ENCODE results near the gene CHCHD6.

GRCh38 chr3:126728680-126729079 is 24.6 kb downstream of the CHCHD6 start:
- TF ChIP-seq POLR2AphosphoS5 (IDR thresholded peaks at IDR 0.05; ENCODE audit: borderline replicate concordance, low read depth, low read length) (no peak), EZH2 (IDR thresholded peaks at IDR 0.05) (no peak), FOXP2 (optimal IDR thresholded peaks at IDR 0.05; ENCODE audit: control extremely low read depth, extremely low read length, insufficient read depth) (no peak)

Data from SK-N-MC (cell line).